CD4-positive, alpha-beta T cell (primary cell): ENCODE results near the gene SNCAIP. TPM values are rescaled to one million over a fixed set of nuclear protein-coding genes. Genes with fewer than 3 reads are reported as not detected.

Source experiments
- ATAC-seq: fragments of 200-7000 bp; cut with Tn5 transposase; one replicate; pipeline ENCODE4 v1.10.0; 2022; ENCODE audit warnings: mild to moderate bottlenecking; ENCODE audit not compliant: poor library complexity
- CTCF ChIA-PET: fragments of 350-600 bp; sonication (Branson Sonifier 250); formaldehyde crosslinking; loops from one replicate; lab custom pipeline; 2021; ENCODE audit warnings: antibody characterized with exemption, inconsistent platforms; lab: Charles Lee
- POLR2A ChIA-PET: fragments of 350-600 bp; sonication (Branson Sonifier 250); formaldehyde crosslinking; loops from one replicate; lab custom pipeline; 2021; ENCODE audit warnings: antibody characterized with exemption, inconsistent platforms; lab: Charles Lee
- DNase-seq, 14 experiments: peaks; one replicate each; pipeline ENCODE4 v3.0.0-alpha.2; 2013 to 2020; ENCODE audit warnings: mixed read lengths in 2 of 14
- H3K27ac ChIP-seq, 2 donors: one replicate each; pipeline versions ENCODE4 v1.5.1 to v1.7.0; 2013; ENCODE audit warnings: low read length in 2 of 2, low read depth in 1 of 2, mild to moderate bottlenecking in 1 of 2
- H3K27me3 ChIP-seq, 2 experiments: 1 replicate in 1 of 2; 2 replicates in 1 of 2; pipeline versions ENCODE4 v1.6.1 to v1.7.0; 2013; ENCODE audit warnings: low read length in 2 of 2, control low read depth in 1 of 2, mild to moderate bottlenecking in 1 of 2, moderate library complexity in 1 of 2; ENCODE audit not compliant: insufficient read depth in 2 of 2, control insufficient read depth in 1 of 2
- H3K36me3 ChIP-seq: one replicate; pipeline ENCODE4 v1.6.1; 2013; ENCODE audit warnings: low read length, control low read depth; ENCODE audit not compliant: insufficient read depth
- H3K4me1 ChIP-seq: one replicate; pipeline ENCODE4 v1.6.1; 2013; ENCODE audit warnings: low read length, control low read depth; ENCODE audit not compliant: insufficient read depth
- H3K4me3 ChIP-seq: one replicate; pipeline ENCODE4 v1.5.1; 2013; ENCODE audit warnings: mild to moderate bottlenecking, low read length, moderate library complexity
- H3K9me3 ChIP-seq, 2 experiments: 1 replicate in 1 of 2; 2 replicates in 1 of 2; pipeline versions ENCODE4 v1.6.1 to v1.7.0; 2013; ENCODE audit warnings: low read length in 2 of 2, mild to moderate bottlenecking in 2 of 2, control low read depth in 1 of 2, moderate library complexity in 1 of 2; ENCODE audit not compliant: control insufficient read depth in 1 of 2, insufficient read depth in 1 of 2
- H3K27ac Mint-ChIP-seq: one replicate; pipeline ENCODE4 v1.8.0; 2020; ENCODE audit warnings: mixed read lengths
- H3K27me3 Mint-ChIP-seq: one replicate; pipeline ENCODE4 v1.8.0; 2021; ENCODE audit warnings: mixed read lengths
- H3K36me3 Mint-ChIP-seq: one replicate; pipeline ENCODE4 v1.8.0; 2021; ENCODE audit warnings: low read depth, mixed read lengths
- H3K4me1 Mint-ChIP-seq: one replicate; pipeline ENCODE4 v1.8.0; 2021; ENCODE audit warnings: low read depth, mixed read lengths
- H3K4me3 Mint-ChIP-seq: one replicate; pipeline ENCODE4 v1.8.0; 2020; ENCODE audit warnings: mild to moderate bottlenecking, mixed read lengths
- H3K9me3 Mint-ChIP-seq: one replicate; pipeline ENCODE4 v1.8.0; 2020; ENCODE audit warnings: mixed read lengths
- CTCF ChIP-seq: fragments of 200-600 bp; IDR thresholded peaks from one replicate; pipeline ENCODE4 v1.8.0; 2022; ENCODE audit warnings: antibody characterized with exemption, mild to moderate bottlenecking
- intact Hi-C, 2 experiments: fragments of 100-400 bp; cut with DNase I in 1 of 2; cut with micrococcal nuclease in 1 of 2; formaldehyde crosslinking; loops; one replicate each; pipeline versions ENCODE4 v1.15.1 to v1.9.0; 2023 to 2025; cut with DNase I, micrococcal nuclease
- total RNA-seq, 174 experiments: library from RNA in 2 of 174; stranded (reverse) in 2 of 174; gene quantifications; one replicate each; pipeline ENCODE4 v1.2.3 and lab custom pipeline; 2021 to 2026

Gene SNCAIP
- total RNA-seq, 2 experiments from 2014 or later = not detected

DNA sequence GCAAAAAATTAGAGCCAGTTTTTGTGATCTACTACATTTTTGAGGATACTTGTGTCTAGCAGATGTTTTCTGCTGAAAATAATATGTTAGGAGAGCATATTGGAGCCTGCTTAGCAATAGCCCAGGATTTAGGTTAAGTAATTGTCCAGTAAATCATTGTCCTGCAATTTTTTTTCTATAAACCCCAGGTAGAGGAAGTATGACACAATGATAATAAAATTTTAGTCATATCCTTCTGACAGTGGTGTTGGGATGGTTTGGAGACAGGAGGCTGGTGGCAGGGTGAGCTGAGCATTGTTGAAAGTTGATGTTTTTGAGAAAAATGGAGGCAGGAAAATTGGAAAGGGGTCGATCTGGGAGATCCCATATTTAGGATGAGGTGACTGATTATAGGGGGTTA lies 3.5 kb downstream of the SNCAIP start:
- Histone ChIP-seq H3K4me1 (peaks cover 3% of the 10 kb centered on the region), H3K4me3 (no peak overlapping the region), H3K27ac (no peak overlapping the region), H3K36me3 (no peaks in the 10 kb centered on the region), H3K9me3 (peaks cover 0 to 13% of the 10 kb centered on the region in 2 experiments), H3K27me3 (peaks cover 21 to 46% of the 10 kb centered on the region in 2 experiments)
- H3K4me3 Mint-ChIP-seq = no peak overlapping the region
- DNase-seq (no peak), ATAC-seq (no peak)
- H3K36me3 Mint-ChIP-seq = no peaks in the 10 kb centered on the region
- ChIA-PET CTCF (no interaction called here), POLR2A (no interaction called here)
- peaks cover 8% of the 10 kb centered on the region for H3K4me1 Mint-ChIP-seq
- peaks cover 45% of the 10 kb centered on the region for H3K27me3 Mint-ChIP-seq
- TF ChIP-seq CTCF = no peak
- no peak overlapping the region for H3K27ac Mint-ChIP-seq
- H3K9me3 Mint-ChIP-seq = peaks cover under 1% of the 10 kb centered on the region
- intact Hi-C loops = no loop called here

GRCh38 chr5:122316656-122317055 lies 4.6 kb downstream of the SNCAIP start:
- Histone ChIP-seq H3K4me1 (peaks cover 3% of the 10 kb centered on the region), H3K36me3 (no peaks in the 10 kb centered on the region), H3K4me3 (no peak overlapping the region), H3K27ac (no peak overlapping the region), H3K27me3 (peaks cover 14 to 35% of the 10 kb centered on the region in 2 experiments), H3K9me3 (peaks cover 0 to 7% of the 10 kb centered on the region in 2 experiments)
- no peak for ATAC-seq
- Mint-ChIP-seq H3K27ac (no peak overlapping the region), H3K4me1 (peaks cover 8% of the 10 kb centered on the region), H3K4me3 (no peak overlapping the region), H3K36me3 (no peaks in the 10 kb centered on the region), H3K27me3 (peaks cover 34% of the 10 kb centered on the region), H3K9me3 (no peaks in the 10 kb centered on the region)
- DNase-seq = no peak
- POLR2A ChIA-PET = no interaction called here
- no peak for TF ChIP-seq CTCF
- CTCF ChIA-PET = no interaction called here
- intact Hi-C loops = no loop called here

DNA sequence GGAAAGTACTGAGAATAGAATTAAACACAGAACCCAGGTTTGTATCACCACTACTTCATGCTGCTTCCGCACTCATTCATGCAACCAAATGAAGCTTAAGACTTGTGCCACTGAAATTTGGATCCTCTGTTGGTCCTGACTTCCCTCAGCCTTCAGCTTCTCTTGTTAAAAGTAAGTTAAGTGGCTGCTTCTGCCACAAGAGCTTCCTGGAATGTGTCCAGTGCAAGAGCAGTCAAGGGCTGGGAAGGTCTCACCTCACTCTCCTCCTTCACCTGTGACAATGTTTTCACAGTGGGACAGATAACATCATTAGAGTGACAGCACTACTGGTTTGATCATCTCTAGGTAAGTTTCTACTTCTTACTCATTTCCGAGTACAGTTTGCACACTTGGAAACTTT lies 7.9 kb downstream of the SNCAIP start:
- peaks cover 12% of the 10 kb centered on the region for H3K27me3 Mint-ChIP-seq
- H3K4me3 Mint-ChIP-seq = no peak overlapping the region
- no peak overlapping the region for H3K27ac Mint-ChIP-seq
- H3K4me1 Mint-ChIP-seq = no peaks in the 10 kb centered on the region
- Histone ChIP-seq H3K36me3 (no peaks in the 10 kb centered on the region), H3K27me3 (peaks cover 0 to 8% of the 10 kb centered on the region in 2 experiments), H3K4me1 (no peaks in the 10 kb centered on the region), H3K4me3 (no peak overlapping the region), H3K27ac (no peak overlapping the region), H3K9me3 (no peaks in the 10 kb centered on the region)
- CTCF ChIA-PET = no interaction called here
- POLR2A ChIA-PET = no interaction called here
- no peak for DNase-seq
- H3K36me3 Mint-ChIP-seq = no peaks in the 10 kb centered on the region
- intact Hi-C loops = no loop called here
- H3K9me3 Mint-ChIP-seq = peaks cover 4% of the 10 kb centered on the region
- TF ChIP-seq CTCF = no peak
- no peak for ATAC-seq
